Stimulated activated CD8-positive, alpha-beta memory T cell treated with anti-CD3 and anti-CD28 coated beads, Interleukin-7, amount 100 ng/mL, for 48 hours (primary cell): ENCODE measurements around the gene OR3A3.
A peak's percentile ranks its signal among the peaks of the same experiment; 100 is the strongest.
"Not testable (repeated sequence)": the region's sequence is repeated elsewhere in the genome, so short reads cannot be mapped to it uniquely, and the experiment has no call there.

ENCODE experiments used
- DNase-seq, 2 donors: peaks; one replicate each; pipeline ENCODE4 v3.0.0-alpha.2; 2020; ENCODE audit warnings: low read depth in 1 of 2; ENCODE audit errors: extremely low read depth in 1 of 2

Gene OR3A3

DNA sequence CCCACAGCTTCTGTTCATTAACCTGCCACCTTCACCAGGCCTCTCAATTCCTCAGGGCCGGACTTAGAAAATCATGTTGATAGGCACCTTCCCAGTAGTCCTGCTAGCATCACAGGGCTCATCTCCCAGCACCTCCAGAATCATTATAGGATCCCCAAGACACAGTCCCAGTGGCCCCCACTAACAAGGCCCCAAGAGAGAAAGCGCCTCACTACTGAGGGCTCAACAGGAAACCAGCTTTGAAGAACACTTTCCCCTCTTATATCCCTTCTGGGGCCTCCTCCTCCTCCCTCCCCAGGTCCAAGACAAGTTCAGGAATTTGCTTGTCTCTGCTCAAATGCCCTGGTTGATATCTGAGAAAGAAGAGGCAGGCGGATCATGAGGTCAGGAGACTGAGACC, at the start of gene OR3A3:
TSS of gene OR3A3 (plus strand) at position 301 of the 400 bp plus-strand sequence.
- no peak for DNase-seq

GRCh38 chr17:3371167-3371566, 40.0 kb upstream of the OR3A3 start:
- not testable (repeated sequence) for DNase-seq

- DNase-seq, result no peak
Observed at GRCh38 chr17:3378321-3378720, 32.8 kb upstream of the OR3A3 start.

DNA sequence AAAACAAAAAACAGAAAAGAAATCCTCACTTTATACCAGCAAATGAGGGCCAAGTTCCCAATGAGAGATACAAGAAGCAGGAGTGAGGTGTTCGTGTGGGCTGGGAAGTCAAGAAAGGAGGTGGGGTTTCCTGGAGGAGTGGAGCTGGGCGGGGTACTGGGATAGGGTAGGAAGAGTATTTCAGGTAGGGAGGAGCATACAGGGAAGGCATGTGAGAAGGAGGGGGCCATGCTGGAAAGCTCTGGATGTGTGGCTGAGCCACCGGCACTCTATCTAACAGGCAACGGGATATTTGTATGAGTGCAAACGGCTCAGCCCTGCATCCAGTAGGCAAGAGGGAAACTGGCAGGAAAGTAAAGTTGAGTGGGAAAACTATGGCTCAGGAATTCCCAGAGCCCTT, 29.2 kb upstream of the OR3A3 start:
- DNase-seq, result no peak

DNA sequence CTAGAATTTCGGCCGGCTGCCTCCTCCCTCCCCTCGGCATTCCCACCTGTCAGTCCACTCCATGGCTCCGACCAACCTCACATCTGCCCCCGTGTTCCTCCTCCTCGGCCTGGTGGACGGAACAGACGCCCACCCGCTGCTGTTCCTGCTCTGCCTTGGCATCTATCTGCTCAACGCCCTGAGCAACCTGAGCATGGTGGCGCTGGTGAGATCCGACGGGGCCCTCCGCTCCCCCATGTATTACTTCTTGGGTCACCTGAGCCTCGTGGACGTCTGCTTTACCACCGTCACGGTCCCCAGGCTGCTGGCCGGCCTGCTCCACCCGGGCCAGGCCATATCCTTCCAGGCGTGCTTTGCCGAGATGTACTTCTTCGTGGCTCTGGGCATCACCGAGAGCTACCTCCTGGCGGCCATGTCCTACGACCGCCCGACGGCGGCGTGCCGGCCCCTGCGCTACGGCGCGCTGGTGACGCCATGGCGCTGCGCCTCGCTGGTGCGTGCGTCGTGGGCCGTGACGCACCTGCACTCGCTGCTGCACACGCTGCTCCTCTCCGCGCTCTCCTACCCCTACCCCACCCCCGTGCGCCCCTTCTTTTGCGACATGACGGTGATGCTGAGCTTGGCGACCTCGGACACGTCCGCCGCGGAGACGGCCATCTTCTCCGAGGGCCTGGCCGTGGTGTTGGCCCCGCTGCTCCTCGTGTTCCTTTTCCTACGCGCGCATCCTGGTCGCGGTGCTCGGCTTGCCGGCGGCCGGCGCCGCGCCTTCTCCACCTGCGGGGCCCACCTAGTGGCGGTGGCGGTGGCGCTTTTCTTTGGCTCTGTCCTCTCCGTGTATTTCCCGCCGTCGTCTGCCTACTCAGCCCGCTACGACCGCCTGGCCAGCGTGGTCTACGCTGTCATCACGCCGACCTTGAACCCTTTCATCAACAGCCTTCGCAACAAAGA, 25.0 kb upstream of the OR3A3 start, which contains the start of gene OR3A2:
TSS of gene OR3A2 (minus strand) at position 440 of the 948 bp plus-strand sequence.
- DNase-seq, result peak in 1 of 2 donors; percentile 5

GRCh38 chr17:3389791-3390190, 21.4 kb upstream of the OR3A3 start:
- DNase-seq, result no peak

DNA sequence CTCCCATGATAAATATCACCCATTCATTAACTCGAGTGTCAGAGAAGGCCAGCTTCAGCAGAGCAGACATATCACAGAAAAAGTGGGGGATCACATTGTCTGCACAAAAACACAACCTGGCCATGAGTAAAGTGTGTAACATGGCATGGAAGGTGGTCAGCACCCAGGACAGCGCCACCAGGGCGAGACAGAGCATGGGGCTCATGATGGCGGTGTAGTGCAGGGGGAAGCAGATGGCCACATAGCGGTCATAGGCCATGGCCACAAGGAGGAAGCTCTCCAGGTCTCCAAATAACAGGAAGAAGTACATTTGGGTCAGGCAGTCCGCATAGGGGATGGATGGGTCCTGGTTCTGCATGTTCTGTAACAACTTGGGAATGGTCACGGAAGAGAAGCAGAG, 13.4 kb upstream of the OR3A3 start:
- not testable (repeated sequence) for DNase-seq

- DNase-seq, result no peak
Observed at GRCh38 chr17:3398310-3398709, 12.9 kb upstream of the OR3A3 start, which contains the start of gene OR1E1. Gene OR1E1 (minus strand): TSS chr17:3398410. CDS start chr17:3398410, 0 bp downstream.

DNA sequence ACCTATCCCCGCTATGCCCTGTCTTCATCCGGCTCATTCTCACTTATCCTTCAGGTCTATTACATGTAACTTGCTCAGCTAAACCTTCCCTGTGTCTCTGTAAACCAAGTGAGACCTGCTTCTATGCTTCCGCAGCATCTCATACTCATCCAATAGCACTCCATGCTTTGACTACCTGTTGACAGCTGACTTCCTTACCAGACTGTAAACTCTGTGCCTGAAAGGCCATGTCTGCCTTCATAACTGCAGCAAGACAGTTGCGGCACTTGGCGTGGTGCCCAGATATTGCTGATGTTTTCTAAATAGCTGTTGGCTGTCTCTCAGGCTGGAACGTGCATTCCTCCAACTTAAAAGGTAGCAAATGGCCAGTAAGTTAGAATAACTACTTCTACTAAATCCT, 11.1 kb upstream of the OR3A3 start:
- no peak for DNase-seq

- no peak for DNase-seq
Observed at GRCh38 chr17:3401786-3402185, 9.4 kb upstream of the OR3A3 start.

GRCh38 chr17:3403856-3404255, 7.3 kb upstream of the OR3A3 start:
- not testable (repeated sequence) for DNase-seq

DNA sequence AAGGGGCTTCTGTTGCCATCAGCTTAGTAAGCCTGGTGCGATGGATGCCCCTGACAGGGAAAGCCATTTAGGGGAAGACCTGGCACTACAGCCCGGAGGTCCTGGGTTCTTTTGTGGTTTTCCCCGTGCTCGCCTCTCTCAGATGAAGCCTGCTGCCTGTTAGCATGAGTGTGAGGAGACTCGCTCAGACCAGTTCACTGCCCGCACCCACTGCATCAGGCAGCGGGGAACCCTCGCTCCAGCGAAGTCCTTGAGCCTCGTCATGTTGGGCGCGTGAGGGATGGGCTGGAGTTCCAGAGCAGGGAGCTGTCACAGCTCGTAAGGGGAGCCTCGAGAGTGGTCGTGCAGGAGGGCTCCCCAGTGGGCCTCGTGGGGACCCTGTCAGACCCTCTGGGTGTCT, 1.0 kb downstream of the OR3A3 start:
- not testable (repeated sequence) for DNase-seq

- no peak for DNase-seq
Observed at GRCh38 chr17:3415610-3416009, 4.4 kb downstream of the OR3A3 start.

DNA sequence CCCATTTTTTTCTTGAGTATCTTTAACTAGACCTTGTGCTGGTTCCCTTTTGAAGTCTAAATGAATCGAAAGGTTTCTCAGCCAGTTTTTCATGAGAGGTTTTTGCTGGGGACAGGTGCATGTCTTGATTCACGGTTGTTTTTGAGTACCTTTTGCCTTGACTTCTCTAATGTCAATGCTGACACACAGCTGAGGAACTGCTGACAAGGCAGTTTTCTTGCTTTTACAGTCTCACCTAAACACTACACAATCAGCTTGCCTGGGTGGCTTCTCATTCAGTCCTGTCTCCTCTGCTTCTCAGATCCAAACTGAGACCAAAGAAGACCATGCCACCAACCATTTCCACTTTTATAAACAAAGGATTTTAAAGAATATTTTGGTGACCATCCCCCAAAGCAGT, 7.1 kb downstream of the OR3A3 start:
- no peak for DNase-seq

- not testable (repeated sequence) for DNase-seq
Observed at GRCh38 chr17:3433215-3433614, 22.0 kb downstream of the OR3A3 start.

DNA sequence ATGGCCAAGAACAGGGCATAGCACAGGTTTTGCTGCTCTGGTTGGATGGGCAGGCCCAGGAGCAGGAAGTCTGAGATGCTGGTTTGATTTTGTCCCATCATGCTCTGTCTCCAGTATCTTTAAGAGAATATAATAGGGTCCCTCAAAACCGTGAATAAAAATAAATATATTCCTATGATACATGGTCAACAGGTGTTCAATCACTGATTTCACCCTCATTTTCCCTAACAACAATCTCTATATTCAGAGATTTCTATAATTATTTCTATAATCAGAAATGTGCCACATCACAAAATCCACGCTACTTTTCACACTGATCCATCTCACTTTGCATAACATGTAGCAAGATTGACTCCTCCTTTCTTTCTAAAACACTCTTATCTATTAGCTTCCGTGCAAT, 22.6 kb downstream of the OR3A3 start, which contains the start of gene OR1E2:
TSS of gene OR1E2 (minus strand) at position 101 of the 400 bp plus-strand sequence. CDS start at position 101, 0 bp downstream.
- DNase-seq, result no peak

DNA sequence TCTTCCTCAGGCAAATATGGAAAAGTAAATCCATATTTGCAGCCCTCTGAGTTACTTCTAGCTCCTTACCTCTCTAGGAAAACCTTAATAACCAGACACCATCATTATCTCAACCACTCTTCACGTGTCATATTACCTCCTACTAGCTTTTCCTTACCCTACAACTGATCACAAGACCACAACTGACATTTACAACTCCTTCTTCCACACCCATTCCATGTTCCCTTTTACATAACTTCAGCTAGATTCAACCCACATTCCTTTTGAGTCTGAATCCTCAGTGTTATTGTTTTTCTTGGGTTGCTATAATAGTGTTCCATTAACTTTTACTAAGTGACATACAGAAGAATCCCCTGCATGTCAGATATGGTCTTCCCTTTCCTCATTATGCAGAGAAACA, 27.2 kb downstream of the OR3A3 start:
- DNase-seq, result no peak

GRCh38 chr17:3440451-3440850, 29.3 kb downstream of the OR3A3 start:
- DNase-seq, result no peak

DNA sequence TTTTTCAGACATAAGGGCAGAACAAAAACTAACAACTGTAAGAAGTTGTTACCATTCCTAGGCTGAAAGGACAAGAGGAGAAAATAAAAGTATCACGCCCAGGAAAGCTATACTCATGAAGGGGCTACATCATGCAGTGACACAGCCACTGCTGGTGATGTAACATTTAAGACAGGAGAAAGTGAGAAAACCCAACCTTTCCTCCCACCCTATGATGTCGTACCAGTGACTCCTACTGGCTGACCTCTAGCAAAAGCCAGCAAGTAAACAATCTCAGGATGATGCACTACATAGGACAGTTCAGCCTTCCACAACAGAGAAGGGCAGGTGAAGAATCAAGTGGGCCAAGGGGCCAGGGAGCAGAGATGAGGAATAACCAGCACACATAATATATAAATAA, 36.5 kb downstream of the OR3A3 start:
- no peak for DNase-seq

GRCh38 chr17:3448059-3448665, 37.0 kb downstream of the OR3A3 start:
- no peak for DNase-seq

- DNase-seq, result not testable (repeated sequence)
Observed at GRCh38 chr17:3466355-3466754, 55.2 kb downstream of the OR3A3 start.

DNA sequence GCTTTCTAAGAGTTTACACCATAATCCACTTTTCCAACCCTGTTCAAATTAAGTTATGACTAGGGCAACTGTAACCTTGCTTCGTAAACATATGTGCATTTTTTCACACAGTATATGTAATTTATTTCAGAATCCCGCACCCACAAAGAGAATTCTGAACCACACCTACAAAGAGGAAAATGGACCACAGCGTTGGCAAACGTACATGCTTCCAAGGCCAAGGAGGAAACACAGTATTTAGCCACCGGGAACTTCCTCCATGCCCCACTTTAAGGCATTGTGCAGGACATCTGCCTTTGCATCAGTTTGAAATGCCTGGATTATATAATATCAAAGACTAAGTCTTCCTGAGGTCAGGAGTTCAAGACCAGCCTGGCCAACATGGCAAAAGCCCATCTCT, 58.4 kb downstream of the OR3A3 start:
- no peak for DNase-seq
